H1 (cell line): ENCODE results near the gene TTC4. TPM values are rescaled to one million over a fixed set of nuclear protein-coding genes. Genes with fewer than 3 reads are reported as not detected.

ENCODE experiments used
- CTCF ChIA-PET: fragments of 300-600 bp; sonication (Branson Sonifier 250); formaldehyde crosslinking; loops from one replicate; lab custom pipeline; 2021; ENCODE audit not compliant: partially characterized antibody; lab: Charles Lee
- POLR2A ChIA-PET: fragments of 300-600 bp; sonication (Branson Sonifier 250); formaldehyde crosslinking; loops from one replicate; lab custom pipeline; 2021; ENCODE audit warnings: inconsistent platforms; ENCODE audit not compliant: partially characterized antibody; lab: Charles Lee
- DNase-seq, 2 experiments: peaks; one replicate each; pipeline versions ENCODE4 v3.0.0 to v3.0.0-alpha.2; 2010 to 2022; ENCODE audit warnings: low spot score in 2 of 2, low read depth in 1 of 2, mixed read lengths in 1 of 2
- FAIRE-seq: peaks from 2 replicates; lab custom pipeline; 2011; peaks lifted over from hg19 to GRCh38; lab: Jason Lieb, UNC
- H2AFZ ChIP-seq: 2 replicates; pipeline ENCODE4 v1.8.1; 2012; ENCODE audit warnings: low read length, inconsistent platforms
- H2AK5ac ChIP-seq: 2 replicates; pipeline ENCODE4 v1.6.1; 2013; ENCODE audit warnings: low read depth, low read length
- H2BK120ac ChIP-seq: replicated peaks from 2 replicates; pipeline ENCODE3; 2013; ENCODE audit warnings: low read depth, low read length, inconsistent platforms
- H2BK12ac ChIP-seq: 2 replicates; pipeline ENCODE4 v1.6.1; 2013; ENCODE audit warnings: low read depth, low read length
- H2BK15ac ChIP-seq: 2 replicates; pipeline ENCODE4 v1.6.1; 2013; ENCODE audit warnings: low read length
- H2BK20ac ChIP-seq: 2 replicates; pipeline ENCODE4 v1.6.1; 2013; ENCODE audit warnings: low read length
- H2BK5ac ChIP-seq: 2 replicates; pipeline ENCODE4 v1.6.1; 2013; ENCODE audit warnings: low read depth, low read length
- H3K14ac ChIP-seq: 2 replicates; pipeline ENCODE4 v1.6.1; 2013; ENCODE audit warnings: inconsistent platforms; ENCODE audit not compliant: insufficient read length
- H3K18ac ChIP-seq: 2 replicates; pipeline ENCODE4 v1.6.1; 2013; ENCODE audit warnings: low read length; ENCODE audit errors: extremely low read depth
- H3K23ac ChIP-seq: 2 replicates; pipeline ENCODE4 v1.6.1; 2013; ENCODE audit warnings: inconsistent platforms; ENCODE audit not compliant: insufficient read length
- H3K23me2 ChIP-seq: 2 replicates; pipeline ENCODE4 v1.6.1; 2013; ENCODE audit warnings: low read depth, low read length
- H3K27ac ChIP-seq: 2 replicates; pipeline ENCODE4 v1.6.1; 2011; ENCODE audit warnings: low read depth, low read length, inconsistent platforms
- H3K27me3 ChIP-seq, 4 experiments: replicated peaks in 1 of 4; 1 replicate in 1 of 4; 2 replicates in 3 of 4; pipeline versions ENCODE4 v1.6.1 to v1.8.1; 2011 to 2013; ENCODE audit warnings: low read length in 3 of 4, mild to moderate bottlenecking in 3 of 4, inconsistent platforms in 2 of 4, mixed read lengths in 2 of 4, moderate library complexity in 1 of 4; ENCODE audit not compliant: control insufficient read depth in 3 of 4, insufficient read depth in 3 of 4; ENCODE audit errors: extremely low read depth in 1 of 4
- H3K36me3 ChIP-seq, 4 experiments: 2 replicates each; pipeline versions ENCODE4 v1.6.1 to v1.8.1; 2011 to 2013; ENCODE audit warnings: mild to moderate bottlenecking in 4 of 4, low read length in 3 of 4, moderate library complexity in 2 of 4, control low read depth in 1 of 4, inconsistent platforms in 1 of 4; ENCODE audit not compliant: insufficient read depth in 4 of 4, control insufficient read depth in 2 of 4
- H3K4ac ChIP-seq: replicated peaks from 2 replicates; pipeline ENCODE3; 2013; ENCODE audit warnings: low read length, low read depth, mixed read lengths, inconsistent platforms; ENCODE audit not compliant: insufficient read length
- H3K4me1 ChIP-seq, 4 experiments: replicated peaks in 1 of 4; 1 replicate in 1 of 4; 2 replicates in 3 of 4; pipeline versions ENCODE4 v1.6.1 to v1.8.1; 2011 to 2013; ENCODE audit warnings: low read length in 3 of 4, inconsistent platforms in 2 of 4, mixed read lengths in 1 of 4; ENCODE audit not compliant: insufficient read depth in 4 of 4, control insufficient read depth in 3 of 4
- H3K4me2 ChIP-seq, 2 experiments: 2 replicates each; pipeline versions ENCODE4 v1.6.1 to v1.8.1; 2011 to 2013; ENCODE audit warnings: low read depth in 2 of 2, low read length in 2 of 2, control low read depth in 1 of 2, inconsistent platforms in 1 of 2, mild to moderate bottlenecking in 1 of 2; ENCODE audit not compliant: insufficient read depth in 1 of 2
- H3K4me3 ChIP-seq, 4 experiments: fragments of 200-600, 300-600 bp in 1 of 4; sonication (generic), shearing (Covaris generic), sonication (Bioruptor Twin) in 1 of 4; 2 replicates each; pipeline versions ENCODE4 v1.5.1 to v1.8.1; 2011 to 2016; ENCODE audit warnings: low read length in 4 of 4, low read depth in 3 of 4, control low read depth in 2 of 4, inconsistent platforms in 2 of 4, mild to moderate bottlenecking in 2 of 4, mixed read lengths in 1 of 4, moderate library complexity in 1 of 4; ENCODE audit not compliant: insufficient read depth in 2 of 4; ENCODE audit errors: extremely low read depth in 1 of 4
- H3K56ac ChIP-seq: replicated peaks from 2 replicates; pipeline ENCODE3; 2013; ENCODE audit warnings: low read depth, mild to moderate bottlenecking, mixed read lengths, low read length, inconsistent platforms; ENCODE audit not compliant: insufficient read length
- H3K79me1 ChIP-seq: 2 replicates; pipeline ENCODE4 v1.6.1; 2013; ENCODE audit warnings: low read depth, low read length, control low read depth
- H3K79me2 ChIP-seq, 2 experiments: 2 replicates each; pipeline versions ENCODE4 v1.6.1 to v1.8.1; 2012 to 2013; ENCODE audit warnings: low read length in 2 of 2, mild to moderate bottlenecking in 2 of 2, inconsistent platforms in 1 of 2; ENCODE audit not compliant: insufficient read depth in 2 of 2, control insufficient read depth in 1 of 2
- H3K9ac ChIP-seq, 4 experiments: replicated peaks in 1 of 4; 1 replicate in 1 of 4; 2 replicates in 3 of 4; pipeline versions ENCODE4 v1.6.1 to v1.8.1; 2011 to 2013; ENCODE audit warnings: low read depth in 3 of 4, low read length in 3 of 4, control low read depth in 2 of 4, mild to moderate bottlenecking in 2 of 4, moderate library complexity in 2 of 4, inconsistent platforms in 1 of 4; ENCODE audit errors: extremely low read depth in 1 of 4
- H3K9me3 ChIP-seq, 2 experiments: 2 replicates each; pipeline versions ENCODE4 v1.6.1 to v1.8.1; 2012 to 2013; ENCODE audit warnings: mild to moderate bottlenecking in 2 of 2, moderate library complexity in 2 of 2, control low read depth in 1 of 2, inconsistent platforms in 1 of 2, low read depth in 1 of 2, low read length in 1 of 2, mixed read lengths in 1 of 2; ENCODE audit not compliant: insufficient read depth in 2 of 2
- H4K20me1 ChIP-seq, 2 experiments: replicated peaks in 1 of 2; 2 replicates each; pipeline versions ENCODE3 to v1.8.1; 2011 to 2013; ENCODE audit warnings: inconsistent platforms in 2 of 2, low read length in 2 of 2, mild to moderate bottlenecking in 1 of 2; ENCODE audit not compliant: insufficient read depth in 2 of 2, control insufficient read depth in 1 of 2
- H4K5ac ChIP-seq: 2 replicates; pipeline ENCODE4 v1.6.1; 2013; ENCODE audit warnings: low read length, low read depth, mixed read lengths, inconsistent platforms; ENCODE audit not compliant: insufficient read length
- H4K8ac ChIP-seq: 2 replicates; pipeline ENCODE4 v1.8.0; 2013; ENCODE audit warnings: mild to moderate bottlenecking, moderate library complexity, low read length, inconsistent platforms; ENCODE audit not compliant: insufficient read depth; ENCODE audit errors: extremely low read depth
- H4K91ac ChIP-seq: replicated peaks from 2 replicates; pipeline ENCODE3; 2013; ENCODE audit warnings: low read length, mixed read lengths, inconsistent platforms; ENCODE audit not compliant: insufficient read length
- CHD2 ChIP-seq: IDR thresholded peaks from 2 replicates; pipeline ENCODE4 v1.6.1; 2012; ENCODE audit warnings: low read length, improper control_type of control experiment
- CTBP2 ChIP-seq: IDR thresholded peaks from 2 replicates; pipeline ENCODE4 v1.7.0; 2011; ENCODE audit warnings: borderline replicate concordance, mild to moderate bottlenecking, moderate library complexity, mixed read lengths, low read length; ENCODE audit not compliant: insufficient read depth, insufficient read length
- JUND ChIP-seq: IDR thresholded peaks from 2 replicates; pipeline ENCODE4 v1.6.1; 2011; ENCODE audit warnings: mild to moderate bottlenecking, improper control_type of control experiment, low read length
- POU5F1 ChIP-seq: IDR thresholded peaks from 2 replicates; pipeline ENCODE4 v1.6.1; 2011; ENCODE audit warnings: low read depth, mild to moderate bottlenecking, low read length, moderate library complexity
- RNF2 ChIP-seq: fragments of 200-900, 300-1000 bp; sonication (generic); IDR thresholded peaks from 2 replicates; pipeline ENCODE4 v1.7.1; 2016; ENCODE audit warnings: borderline replicate concordance, low read depth, mild to moderate bottlenecking, antibody characterized with exemption, low read length; ENCODE audit not compliant: poor library complexity, severe bottlenecking; ENCODE audit errors: missing control alignments
- SAP30 ChIP-seq: fragments of 300-600 bp; sonication (generic); IDR thresholded peaks from 2 replicates; pipeline ENCODE4 v1.7.1; 2012; ENCODE audit warnings: low read length, moderate library complexity, mild to moderate bottlenecking, inconsistent platforms; ENCODE audit not compliant: insufficient read depth, insufficient replicate concordance
- SUZ12 ChIP-seq: fragments of 200-600 bp; sonication (generic); IDR thresholded peaks from 2 replicates; pipeline ENCODE4 v1.6.1; 2012; ENCODE audit warnings: mild to moderate bottlenecking, inconsistent platforms, low read length, moderate library complexity, mixed read lengths
- USF2 ChIP-seq: IDR thresholded peaks from 2 replicates; pipeline ENCODE4 v1.6.1; 2011; ENCODE audit warnings: low read length, improper control_type of control experiment
- WGBS, 2 experiments: shearing (Covaris generic) in 1 of 2; methylation state at CpG; one replicate each; pipeline versions ENCODE4 v1.1.6 to v1.1.7; 2013 to 2015; ENCODE audit warnings: low lambda C conversion rate in 2 of 2, mixed read lengths in 2 of 2, inconsistent platforms in 1 of 2, low coverage in 1 of 2, missing lambda C conversion rate in 1 of 2; ENCODE audit not compliant: insufficient replicate concordance in 2 of 2, insufficient coverage in 1 of 2, insufficient read length in 1 of 2; ENCODE audit errors: extremely low coverage in 1 of 2, missing lambda C conversion rate in 1 of 2; 5-methylcytosine and 5-hydroxymethylcytosine counted together
- polyA plus RNA-seq, 7 experiments: library from polyadenylated mRNA; depleted of rRNA in 3 of 7; stranded (reverse) in 5 of 7; unstranded in 2 of 7; fragments of >200 nt in 5 of 7; fragments of 200-250 nt in 2 of 7; gene quantifications; 1 replicate in 5 of 7; 2 replicates in 1 of 7; 4 replicates in 1 of 7; pipeline versions ENCODE4 v1.2.1 to v1.2.3, GENCODE V29; 2011 to 2013; ENCODE audit warnings: missing spikeins in 2 of 7, mixed read lengths in 2 of 7
- total RNA-seq: library from RNA; stranded (reverse); fragmentation: NEBNext Ultra II Directional; extraction: Animal tissue kit (Norgen Biotek cat#: 25700); gene quantifications from 2 replicates; pipeline ENCODE4 v1.2.1, GENCODE V29; 2021
- TF ChIP-seq, protein P1 (sequence below): IDR thresholded peaks from 2 replicates; pipeline ENCODE4 v1.6.1; 2012; ENCODE audit warnings: inconsistent platforms

TTC4 gene
- total and polyA plus RNA-seq, 2 of the 8 experiments (the other 6 are each of a cell fraction or from before 2014, with no cell fraction given): 21.0 to 25.1 TPM

DNA sequence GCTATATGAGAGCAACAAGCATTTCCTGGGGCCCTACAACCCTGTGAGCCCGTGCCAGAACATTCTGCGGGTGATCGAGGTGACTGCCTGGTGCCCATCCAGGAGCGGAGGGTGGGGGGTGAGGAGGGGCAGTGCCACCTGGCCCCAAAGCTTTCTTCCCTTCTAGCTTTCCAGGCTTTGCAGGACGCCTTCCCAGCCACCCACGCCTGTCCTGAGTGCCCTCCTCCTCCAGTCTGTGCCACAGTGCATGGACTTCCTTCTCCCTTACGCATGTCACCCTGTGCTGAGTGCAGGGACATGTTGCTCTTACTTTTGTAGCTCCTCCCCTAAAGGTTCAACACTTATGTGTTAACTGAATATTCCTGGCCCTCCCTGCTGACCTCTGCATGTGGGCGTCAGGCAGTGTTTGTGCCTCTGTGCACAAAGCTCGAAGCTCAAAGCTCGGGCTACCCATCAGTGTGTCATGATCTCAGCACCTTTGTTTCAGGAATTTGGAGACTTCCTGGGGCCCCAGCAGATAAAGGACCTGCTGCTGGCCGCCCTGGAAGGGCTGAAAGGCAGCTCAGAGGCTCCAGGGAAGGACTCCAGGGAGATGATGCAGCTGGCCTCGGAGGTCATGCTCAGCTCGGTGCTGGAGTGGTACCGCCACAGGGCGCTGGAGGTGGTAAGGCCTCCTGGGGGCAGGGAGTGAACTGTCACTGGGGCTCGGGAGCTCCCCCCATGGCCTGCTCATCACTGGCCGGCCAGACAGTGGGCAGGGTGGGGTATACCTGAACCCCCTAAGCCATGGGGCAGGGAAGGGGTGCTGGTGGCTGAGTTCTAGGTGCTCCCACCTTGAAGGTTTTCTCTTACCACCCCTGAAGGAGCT lies 36.7 kb upstream of the TTC4 start:
- Histone ChIP-seq H3K79me2 (no peaks in the 10 kb centered on the region), H3K4me3 (no peak overlapping the region), H2BK120ac (no peak overlapping the region), H3K4me2 (no peak overlapping the region), H3K56ac (no peak overlapping the region), H4K8ac (no peak overlapping the region; the same call in 1 of the 2 replicates), H4K91ac (no peak overlapping the region), H2BK15ac (no peak overlapping the region), H3K27me3 (no peaks in the 10 kb centered on the region), H3K79me1 (no peaks in the 10 kb centered on the region), H4K20me1 (no peaks in the 10 kb centered on the region), H3K36me3 (no peaks in the 10 kb centered on the region), H3K4ac (no peak overlapping the region), H2BK5ac (no peak overlapping the region), H3K9me3 (no peaks in the 10 kb centered on the region), H3K18ac (no peak overlapping the region), H2BK20ac (no peak overlapping the region; the same call in 1 of the 2 replicates), H3K9ac (no peak overlapping the region; a peak in 1 of 7 replicates), H3K27ac (no peak overlapping the region), H4K5ac (no peak overlapping the region), H2BK12ac (0 out of 2 replicates have a peak overlapping the region, but pooled peaks have one; percentile 17), H2AK5ac (0 out of 2 replicates have a peak overlapping the region, but pooled peaks have one; percentile 65), H3K4me1 (peaks cover 0 to 9% (median 3%) of the 10 kb centered on the region in 4 experiments; a peak in 3 of 7 replicates), H3K23ac (no peak overlapping the region), H3K23me2 (no peaks in the 10 kb centered on the region), H2AFZ (no peak overlapping the region), H3K14ac (no peak overlapping the region)
- FAIRE-seq (no peak), DNase-seq (no peak)
- POLR2A ChIA-PET: interaction anchor here (0.9 to 1.7 kb wide), 2 partner anchors 37 to 84 kb away, joined by 3 read pairs; partner anchors contain the start of gene TTC4
- CTCF ChIA-PET: interaction anchor here (0.5 to 5.6 kb wide), 12 partner anchors 8 to 168 kb away, joined by 3 to 33 read pairs (median 4); partner anchors contain the start of genes TTC22 and TTC4
- WGBS, 2 experiments: 85% methylated on average over 17 of the region's 17 CpGs; no CpG with 5 or more reads in 1 of the 2 experiments
- no peak for TF ChIP-seq CTBP2
- TF ChIP-seq POU5F1: no peak
- TF ChIP-seq JUND: no peak
- TF ChIP-seq SUZ12: no peak
- no peak for TF ChIP-seq RNF2
- TF ChIP-seq USF2: no peak
- TF ChIP-seq, protein P1, sequence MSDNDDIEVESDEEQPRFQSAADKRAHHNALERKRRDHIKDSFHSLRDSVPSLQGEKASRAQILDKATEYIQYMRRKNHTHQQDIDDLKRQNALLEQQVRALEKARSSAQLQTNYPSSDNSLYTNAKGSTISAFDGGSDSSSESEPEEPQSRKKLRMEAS: no peak
- no peak for TF ChIP-seq SAP30
- no peak for TF ChIP-seq CHD2
